ENCODE measurements around the gene CXCL16. TPM values are rescaled to one million over a fixed set of nuclear protein-coding genes. Genes with fewer than 3 reads are reported as not detected.

The CXCL16 gene
- total RNA-seq, 6 experiments from 2014 or later = 0.31 to 0.92 (median 0.62) TPM

Other genes starting within 250 kb of the CXCL16 start
- not detected for gene SPNS2, start 241.0 kb downstream of the CXCL16 start, total RNA-seq (2021; fragmentation: NEBNext Ultra II Directional; extraction: Animal tissue kit (Norgen Biotek cat#: 25700))
- 10 to 100 TPM; 65.9 to 80.8 (median 71.8) TPM for gene MYBBP1A, start 184.5 kb downstream of the CXCL16 start, total RNA-seq (2021; fragmentation: NEBNext Ultra II Directional; extraction: Animal tissue kit (Norgen Biotek cat#: 25700))
- gene GGT6, start 179.4 kb downstream of the CXCL16 start, total RNA-seq (2021; fragmentation: NEBNext Ultra II Directional; extraction: Animal tissue kit (Norgen Biotek cat#: 25700)) = not detected
- gene SMTNL2, start 155.4 kb downstream of the CXCL16 start, total RNA-seq (2021; fragmentation: NEBNext Ultra II Directional; extraction: Animal tissue kit (Norgen Biotek cat#: 25700)) = not detected
- not detected for gene ALOX15, start 98.2 kb downstream of the CXCL16 start, total RNA-seq (2021; fragmentation: NEBNext Ultra II Directional; extraction: Animal tissue kit (Norgen Biotek cat#: 25700))
- 10 to 100 TPM; 52.8 to 64.9 (median 60.5) TPM for gene PELP1, start 35.8 kb downstream of the CXCL16 start, total RNA-seq (2021; fragmentation: NEBNext Ultra II Directional; extraction: Animal tissue kit (Norgen Biotek cat#: 25700))
- gene ARRB2, start 29.3 kb downstream of the CXCL16 start, total RNA-seq (2021; fragmentation: NEBNext Ultra II Directional; extraction: Animal tissue kit (Norgen Biotek cat#: 25700)) = 10 to 100 TPM in 2 of 6 experiments, 1 to 10 TPM in 4; 8.0 to 10.7 (median 9.1) TPM
- gene MED11, start 8.5 kb downstream of the CXCL16 start, total RNA-seq (2021; fragmentation: NEBNext Ultra II Directional; extraction: Animal tissue kit (Norgen Biotek cat#: 25700)) = 10 to 100 TPM; 15.3 to 19.1 (median 17.4) TPM
- not detected for gene ZMYND15, start 95 bp downstream of the CXCL16 start, total RNA-seq (2021; fragmentation: NEBNext Ultra II Directional; extraction: Animal tissue kit (Norgen Biotek cat#: 25700))
- not detected for gene TM4SF5, start 32.0 kb upstream of the CXCL16 start, total RNA-seq (2021; fragmentation: NEBNext Ultra II Directional; extraction: Animal tissue kit (Norgen Biotek cat#: 25700))
- gene VMO1, start 46.4 kb upstream of the CXCL16 start, total RNA-seq (2021; fragmentation: NEBNext Ultra II Directional; extraction: Animal tissue kit (Norgen Biotek cat#: 25700)) = under 1 TPM in 3 of 6 experiments, not detected in 3; 0.23 to 0.34 (median 0.31) TPM
- not detected for gene GLTPD2, start 49.0 kb upstream of the CXCL16 start, total RNA-seq (2021; fragmentation: NEBNext Ultra II Directional; extraction: Animal tissue kit (Norgen Biotek cat#: 25700))
- gene PSMB6, start 56.2 kb upstream of the CXCL16 start, total RNA-seq (2021; fragmentation: NEBNext Ultra II Directional; extraction: Animal tissue kit (Norgen Biotek cat#: 25700)) = 100 to 1,000 TPM; 216 to 280 (median 237) TPM
- 10 to 100 TPM; 14.9 to 21.8 (median 19.4) TPM for gene PLD2, start 67.2 kb upstream of the CXCL16 start, total RNA-seq (2021; fragmentation: NEBNext Ultra II Directional; extraction: Animal tissue kit (Norgen Biotek cat#: 25700))
- 10 to 100 TPM; 68.5 to 82.4 (median 71.6) TPM for gene MINK1, start 93.4 kb upstream of the CXCL16 start, total RNA-seq (2021; fragmentation: NEBNext Ultra II Directional; extraction: Animal tissue kit (Norgen Biotek cat#: 25700))
- 1 to 10 TPM in 4 of 6 experiments, under 1 TPM in 2; 0.95 to 1.6 (median 1.4) TPM for gene C17orf107, start 159.6 kb upstream of the CXCL16 start, total RNA-seq (2021; fragmentation: NEBNext Ultra II Directional; extraction: Animal tissue kit (Norgen Biotek cat#: 25700))
- gene CHRNE, start 163.2 kb upstream of the CXCL16 start, total RNA-seq (2021; fragmentation: NEBNext Ultra II Directional; extraction: Animal tissue kit (Norgen Biotek cat#: 25700)) = under 1 TPM in 3 of 6 experiments, not detected in 3; 0.07 to 0.15 (median 0.07) TPM
- not detected for gene GP1BA, start 192.3 kb upstream of the CXCL16 start, total RNA-seq (2021; fragmentation: NEBNext Ultra II Directional; extraction: Animal tissue kit (Norgen Biotek cat#: 25700))
- 10 to 100 TPM; 61.9 to 78.6 (median 64.4) TPM for gene SLC25A11, start 200.1 kb upstream of the CXCL16 start, total RNA-seq (2021; fragmentation: NEBNext Ultra II Directional; extraction: Animal tissue kit (Norgen Biotek cat#: 25700))
- gene RNF167, start 200.3 kb upstream of the CXCL16 start, total RNA-seq (2021; fragmentation: NEBNext Ultra II Directional; extraction: Animal tissue kit (Norgen Biotek cat#: 25700)) = 100 to 1,000 TPM in 3 of 6 experiments, 10 to 100 TPM in 3; 88.3 to 122 (median 97.6) TPM
- 1,000 to 10,000 TPM; 1,630 to 1,970 (median 1,832) TPM for gene PFN1, start 208.6 kb upstream of the CXCL16 start, total RNA-seq (2021; fragmentation: NEBNext Ultra II Directional; extraction: Animal tissue kit (Norgen Biotek cat#: 25700))
- gene ENO3, start 211.2 kb upstream of the CXCL16 start, total RNA-seq (2021; fragmentation: NEBNext Ultra II Directional; extraction: Animal tissue kit (Norgen Biotek cat#: 25700)) = 1 to 10 TPM; 1.9 to 4.6 (median 3.2) TPM
- 10 to 100 TPM; 59.4 to 76.9 (median 65.6) TPM for gene SPAG7, start 227.9 kb upstream of the CXCL16 start, total RNA-seq (2021; fragmentation: NEBNext Ultra II Directional; extraction: Animal tissue kit (Norgen Biotek cat#: 25700))
- 10 to 100 TPM; 48.9 to 60.8 (median 54.1) TPM for gene CAMTA2, start 247.7 kb upstream of the CXCL16 start, total RNA-seq (2021; fragmentation: NEBNext Ultra II Directional; extraction: Animal tissue kit (Norgen Biotek cat#: 25700))

Measured in HFFc6 (cell line).